IPS-NIHi11 (cell line): ENCODE measurements around the gene KATNBL1.

ENCODE experiments used
- DNase-seq: peaks from one replicate; pipeline ENCODE4 v3.0.0; 2012; ENCODE audit warnings: mixed read lengths, low spot score

Gene KATNBL1

DNA sequence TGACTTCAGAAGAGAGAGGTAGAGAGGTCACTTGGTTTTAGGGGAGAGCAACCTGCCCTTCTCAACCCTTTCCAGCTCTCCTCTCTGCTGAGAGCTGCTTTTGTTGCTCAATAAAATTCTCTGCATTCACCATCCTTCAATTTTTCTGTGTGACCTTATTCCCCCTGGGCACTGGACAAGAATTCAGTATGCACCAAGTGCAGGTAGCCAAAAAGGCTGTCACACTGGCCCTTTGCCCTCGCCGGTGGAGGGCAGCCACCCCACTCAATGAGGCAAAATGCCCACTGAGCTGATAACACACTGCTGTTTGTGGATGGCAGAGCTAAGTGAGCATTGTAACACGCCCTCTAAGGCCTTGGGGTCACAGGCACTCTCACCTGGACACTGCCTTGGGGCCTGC lies 95.2 kb downstream of the KATNBL1 start:
- no peak for DNase-seq

DNA sequence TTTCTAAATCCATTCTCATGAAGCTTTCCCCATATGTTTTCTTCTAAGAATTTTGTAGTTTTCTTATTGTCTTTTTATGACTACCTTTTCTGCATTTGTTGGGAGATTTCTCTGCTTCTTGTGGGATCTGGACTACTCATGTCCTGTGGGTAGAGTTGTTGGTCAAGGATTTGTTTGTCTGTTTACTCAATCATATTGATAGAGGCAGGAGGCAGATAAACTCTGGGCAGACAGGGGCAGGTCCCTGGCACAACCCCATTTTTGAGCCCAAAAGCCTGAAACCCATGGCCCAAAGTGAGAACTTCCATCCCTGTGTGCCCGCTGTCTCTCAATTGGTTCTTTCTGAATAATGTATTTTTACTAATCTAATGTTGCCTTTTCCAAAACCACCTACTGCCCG lies 95.7 kb downstream of the KATNBL1 start:
- no peak for DNase-seq

DNA sequence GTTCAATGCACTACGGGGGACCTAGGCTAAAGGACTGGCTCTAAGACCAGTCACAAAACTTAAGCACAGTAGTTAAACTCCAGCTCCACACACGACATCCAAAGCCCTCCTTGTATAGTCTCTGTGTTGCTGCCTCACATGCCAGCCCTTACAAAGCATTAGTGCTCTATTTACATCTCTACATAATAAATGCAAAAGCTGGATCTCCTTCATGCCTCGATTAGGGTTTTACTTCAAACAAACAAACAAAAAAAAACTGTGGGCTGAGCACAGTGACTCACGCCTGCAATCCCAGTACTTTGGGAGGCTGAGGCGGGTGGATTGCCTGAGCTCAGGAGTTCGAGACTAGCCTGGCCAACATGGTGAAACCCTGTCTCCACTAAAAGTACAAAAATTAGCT lies 98.4 kb downstream of the KATNBL1 start:
- DNase-seq: no peak

DNA sequence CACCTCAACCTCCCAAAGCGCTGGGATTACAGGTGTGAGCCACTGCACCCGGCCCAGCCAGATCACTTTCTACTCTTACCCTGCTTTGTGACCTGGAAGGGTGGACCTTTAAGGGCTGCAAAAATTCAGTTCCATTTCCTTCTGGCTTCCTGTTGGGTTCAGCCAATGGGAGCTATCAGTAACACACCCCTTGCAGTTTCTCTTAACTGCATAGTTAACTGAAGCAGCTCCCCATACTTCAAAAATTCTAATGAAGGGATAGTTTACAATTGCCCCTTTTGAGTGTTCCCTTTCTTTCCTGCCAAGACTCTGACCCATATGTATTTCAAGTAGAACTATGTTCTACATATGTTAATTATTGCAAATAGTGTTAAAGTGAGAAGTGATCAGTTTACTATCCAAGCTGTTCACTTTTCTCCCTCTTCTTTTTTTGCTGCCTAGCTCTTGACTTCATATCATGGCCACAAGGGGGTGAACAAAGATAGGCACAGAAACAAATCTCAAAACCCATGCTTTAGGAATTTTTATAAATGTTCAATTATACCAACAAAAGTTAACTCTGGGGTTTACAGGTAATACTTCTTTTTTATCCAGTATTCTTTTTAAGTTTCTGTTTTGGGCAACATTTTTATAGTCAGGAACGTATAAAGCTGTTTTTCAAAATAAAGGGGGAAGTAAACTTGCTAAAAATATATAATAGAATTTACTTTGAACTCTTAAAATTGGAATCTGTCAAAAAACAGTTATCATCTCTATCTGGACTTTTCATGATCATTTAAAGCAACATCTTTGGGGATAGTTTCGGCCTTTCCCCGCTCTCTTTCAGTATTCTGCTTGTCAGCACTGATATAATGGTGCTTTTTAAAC lies 99.9 kb downstream of the KATNBL1 start:
- peak; percentile 21 for DNase-seq

DNA sequence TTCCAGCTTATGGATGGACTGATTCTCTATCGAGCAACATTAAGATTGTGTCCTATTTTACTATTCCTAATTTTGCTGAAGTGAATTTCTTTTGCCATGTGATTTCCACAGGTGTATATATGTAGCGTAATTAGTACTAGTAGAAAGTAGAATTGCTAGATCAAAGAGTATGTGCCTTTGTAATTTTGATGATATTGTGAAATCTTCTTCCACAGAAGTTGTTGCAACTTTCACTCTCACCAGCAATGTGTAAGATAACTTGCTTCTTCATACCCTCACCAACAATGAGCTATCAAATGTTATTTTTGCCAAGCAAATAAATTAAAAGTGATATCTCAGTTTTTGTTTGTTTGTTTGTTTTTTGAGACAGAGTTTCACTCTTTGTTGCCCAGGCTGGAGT lies 102.6 kb downstream of the KATNBL1 start:
- DNase-seq: no peak

DNA sequence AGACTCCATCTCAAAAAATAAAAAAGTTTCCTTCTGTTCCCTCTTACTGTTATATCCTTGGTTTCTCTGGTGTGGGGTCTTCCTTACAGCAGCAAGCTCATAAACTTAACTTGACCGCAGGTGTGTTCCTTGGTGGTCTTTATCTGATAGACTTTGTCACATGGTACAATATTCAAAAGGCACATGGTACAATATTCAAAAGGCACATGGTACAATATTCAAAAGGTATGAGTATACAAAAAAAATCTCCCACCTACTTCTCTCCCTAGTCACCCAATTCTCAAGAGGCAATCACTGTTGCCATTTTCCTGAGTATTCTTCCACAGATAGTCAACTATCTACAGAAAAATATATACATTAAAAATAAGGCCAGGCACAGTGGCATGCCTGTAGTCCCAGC lies 103.5 kb downstream of the KATNBL1 start:
- no peak for DNase-seq

DNA sequence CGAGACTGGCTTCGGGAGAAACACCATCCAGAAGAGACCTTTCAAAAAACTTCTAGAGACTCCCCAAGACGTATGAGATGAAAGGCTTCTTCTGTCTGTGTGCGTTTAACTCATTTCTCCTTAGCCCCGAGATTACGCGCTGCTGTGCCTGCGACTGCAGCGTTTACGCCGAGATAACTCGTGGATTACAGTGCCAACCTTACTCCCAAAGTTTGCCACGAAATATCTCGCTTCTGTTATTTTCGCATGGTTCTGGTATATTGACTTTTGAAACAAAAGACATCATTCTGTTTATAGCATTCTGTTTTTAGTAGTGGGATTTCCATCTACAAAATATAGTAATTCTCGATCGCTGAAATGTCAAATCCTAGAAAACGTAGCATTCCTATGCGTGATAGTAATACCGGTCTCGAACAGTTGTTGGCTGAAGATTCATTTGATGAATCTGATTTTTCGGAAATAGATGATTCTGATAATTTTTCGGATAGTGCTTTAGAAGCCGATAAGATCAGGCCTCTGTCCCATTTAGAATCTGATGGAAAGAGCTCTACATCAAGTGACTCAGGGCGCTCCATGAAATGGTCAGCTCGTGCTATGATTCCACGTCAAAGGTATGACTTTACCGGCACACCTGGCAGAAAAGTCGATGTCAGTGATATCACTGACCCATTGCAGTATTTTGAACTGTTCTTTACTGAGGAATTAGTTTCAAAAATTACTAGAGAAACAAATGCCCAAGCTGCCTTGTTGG lies 107.5 kb downstream of the KATNBL1 start:
- no peak for DNase-seq

DNA sequence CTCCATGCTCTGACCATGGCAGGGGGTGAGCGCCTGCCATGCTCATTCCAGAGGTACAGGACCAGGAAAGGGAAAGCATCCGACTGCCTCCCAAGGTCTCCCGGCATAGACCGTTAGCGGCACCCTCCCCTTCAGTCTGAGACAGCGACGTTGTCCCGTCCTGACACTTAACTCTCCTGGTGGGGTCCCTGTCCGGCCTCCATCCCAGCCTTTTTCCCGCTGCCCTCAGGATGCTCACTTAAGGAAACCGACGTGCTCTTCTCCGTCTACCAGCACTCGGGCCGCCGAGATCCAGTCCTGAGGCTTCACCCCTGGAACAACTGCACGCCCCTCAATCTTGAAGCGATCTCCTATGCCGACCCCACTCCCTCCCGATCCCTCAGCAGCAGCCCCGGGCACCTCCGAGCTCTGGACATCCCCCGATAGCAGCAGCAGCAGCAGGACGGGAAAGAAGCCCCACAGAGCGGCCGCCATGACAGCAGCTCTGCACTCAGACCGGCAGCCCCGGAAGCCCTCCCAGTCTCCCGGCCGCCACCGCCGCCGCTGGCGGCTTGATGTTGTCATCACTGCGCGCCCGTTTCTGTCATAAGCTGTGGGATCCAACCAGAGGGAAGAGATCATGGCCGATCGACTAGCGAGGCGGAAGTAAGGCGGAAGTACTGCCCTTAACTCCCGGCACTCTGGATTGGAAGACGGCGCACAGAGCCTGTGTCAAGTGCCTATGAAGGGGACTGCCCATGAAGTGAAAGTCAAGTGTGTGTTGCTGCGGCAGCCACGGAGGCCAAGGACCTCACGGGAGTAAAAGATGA lies 108.3 kb downstream of the KATNBL1 start, which contains the start of the genes EMC7 and PGBD4:
TSS of gene EMC7 (minus strand) at position 497 of the 809 bp plus-strand sequence. CDS start at position 474, 23 bp downstream.
TSS of gene PGBD4 (plus strand) at position 718 of the 809 bp plus-strand sequence. CDS start 449 bp downstream, outside the sequence.
- peak; percentile 98 for DNase-seq

DNA sequence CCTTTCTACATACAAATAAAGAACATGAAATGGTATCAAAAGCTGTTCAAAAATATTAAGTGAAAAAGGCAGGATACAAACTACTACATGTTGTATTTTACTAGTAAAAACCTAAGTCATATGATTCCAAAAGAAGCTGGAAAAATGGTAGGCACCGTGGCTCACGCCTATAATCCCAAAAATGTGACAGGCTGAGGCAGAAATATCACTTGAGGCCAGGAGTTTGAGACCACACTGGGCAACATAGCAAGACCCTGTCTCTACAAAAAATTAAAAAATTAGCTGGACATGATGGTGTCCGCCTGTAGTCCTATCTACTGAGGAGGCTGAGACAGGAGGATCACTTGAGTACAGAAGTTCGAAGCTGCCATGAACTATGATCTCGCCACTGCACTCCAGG lies 110.0 kb downstream of the KATNBL1 start:
- DNase-seq: no peak
